22Rv1 (cell line): Measurements from ENCODE around the gene TSPAN31.

Source experiments
- ZFX ChIP-seq: fragments of 450-650 bp; IDR thresholded peaks from 2 replicates; pipeline ENCODE4 v1.6.1; 2017; ENCODE audit warnings: antibody characterized with exemption, borderline replicate concordance
- TF ChIP-seq, protein P1 (sequence below): fragments of 450-650 bp; IDR thresholded peaks from 2 replicates; pipeline ENCODE4 v1.5.1; 2017; ENCODE audit warnings: mild to moderate bottlenecking

DNA sequence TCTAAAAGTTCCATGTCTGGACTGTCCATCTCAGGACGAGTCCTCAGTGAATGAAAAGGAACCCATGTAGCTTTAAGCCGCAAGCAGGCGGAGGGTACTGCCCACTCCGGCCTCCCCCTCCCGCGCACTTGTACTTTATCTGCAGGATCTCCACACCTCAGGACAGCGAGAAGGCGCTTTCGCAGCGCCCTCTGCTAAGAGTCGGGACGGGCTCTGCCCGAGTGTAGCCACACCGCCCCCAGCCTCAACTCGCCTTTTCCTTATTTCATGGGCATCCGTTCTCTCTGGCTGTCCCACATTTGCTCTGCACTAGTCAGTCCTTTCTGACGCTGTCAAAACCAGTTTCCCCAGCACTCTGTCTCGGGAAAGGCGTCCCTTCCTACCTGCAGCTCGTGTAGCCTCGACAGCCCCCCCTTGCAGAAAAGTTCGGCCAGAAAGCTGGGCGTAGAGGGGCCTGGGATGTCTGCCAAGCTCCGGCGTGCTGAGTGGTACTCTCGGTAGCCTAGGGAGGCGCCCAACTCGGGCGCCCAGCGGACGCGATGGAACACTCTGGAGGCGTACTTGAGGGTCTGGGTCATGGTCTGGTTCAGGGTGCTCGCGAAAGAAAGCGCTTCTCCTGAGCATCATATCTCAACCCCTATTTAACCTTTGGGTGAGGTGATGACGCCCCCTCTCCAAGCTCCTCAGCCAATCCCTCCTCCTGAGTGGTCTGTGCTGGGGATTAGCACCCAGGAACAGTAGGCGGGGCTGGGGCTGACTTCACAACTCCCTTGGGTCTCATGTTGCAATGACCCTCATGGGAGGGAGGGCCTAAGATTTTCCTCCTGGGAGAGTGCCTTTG, 21.8 kb downstream of the TSPAN31 start, which contains the start of gene CYP27B1:
- TF ChIP-seq, protein P1, sequence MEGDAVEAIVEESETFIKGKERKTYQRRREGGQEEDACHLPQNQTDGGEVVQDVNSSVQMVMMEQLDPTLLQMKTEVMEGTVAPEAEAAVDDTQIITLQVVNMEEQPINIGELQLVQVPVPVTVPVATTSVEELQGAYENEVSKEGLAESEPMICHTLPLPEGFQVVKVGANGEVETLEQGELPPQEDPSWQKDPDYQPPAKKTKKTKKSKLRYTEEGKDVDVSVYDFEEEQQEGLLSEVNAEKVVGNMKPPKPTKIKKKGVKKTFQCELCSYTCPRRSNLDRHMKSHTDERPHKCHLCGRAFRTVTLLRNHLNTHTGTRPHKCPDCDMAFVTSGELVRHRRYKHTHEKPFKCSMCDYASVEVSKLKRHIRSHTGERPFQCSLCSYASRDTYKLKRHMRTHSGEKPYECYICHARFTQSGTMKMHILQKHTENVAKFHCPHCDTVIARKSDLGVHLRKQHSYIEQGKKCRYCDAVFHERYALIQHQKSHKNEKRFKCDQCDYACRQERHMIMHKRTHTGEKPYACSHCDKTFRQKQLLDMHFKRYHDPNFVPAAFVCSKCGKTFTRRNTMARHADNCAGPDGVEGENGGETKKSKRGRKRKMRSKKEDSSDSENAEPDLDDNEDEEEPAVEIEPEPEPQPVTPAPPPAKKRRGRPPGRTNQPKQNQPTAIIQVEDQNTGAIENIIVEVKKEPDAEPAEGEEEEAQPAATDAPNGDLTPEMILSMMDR, result peak; percentile 44
- TF ChIP-seq ZFX, result no peak
